GM19463 (cell line): Measurements from ENCODE around the gene TNFRSF8.

Source experiments
- ATAC-seq: cut with Tn5 transposase; IDR thresholded peaks from one replicate; pipeline ENCODE4 v1.9.1; 2021; ENCODE audit warnings: mild to moderate bottlenecking, moderate library complexity; ENCODE audit not compliant: unreplicated experiment

Gene TNFRSF8

GRCh38 chr1:12185036-12185917 lies 122.2 kb downstream of the TNFRSF8 start:
- no peak for ATAC-seq

GRCh38 chr1:12185918-12186678 lies 123.0 kb downstream of the TNFRSF8 start:
- no peak for ATAC-seq

GRCh38 chr1:12186679-12186985 lies 123.5 kb downstream of the TNFRSF8 start:
- ATAC-seq: no peak

GRCh38 chr1:12188115-12188514 lies 125.0 kb downstream of the TNFRSF8 start:
- no peak for ATAC-seq

- no peak for ATAC-seq
Observed at GRCh38 chr1:12188657-12189327, 125.7 kb downstream of the TNFRSF8 start.

GRCh38 chr1:12189328-12189682 lies 126.2 kb downstream of the TNFRSF8 start:
- ATAC-seq: no peak

- ATAC-seq: no peak
Observed at GRCh38 chr1:12191242-12192032, 128.3 kb downstream of the TNFRSF8 start.
